Peyer's patch (tissue), 4 donors: Measurements from ENCODE around the gene DZANK1. TPM values are rescaled to one million over a fixed set of nuclear protein-coding genes. Genes with fewer than 3 reads are reported as not detected.

ENCODE experiments used
- DNase-seq, 3 donors: peaks; one replicate each; pipeline ENCODE4 v3.0.0-alpha.2; 2017 to 2019
- H3K27ac ChIP-seq, 4 donors: fragments of 200-600 bp; sonication (generic); one replicate each; pipeline ENCODE4 v1.5.1; 2016 to 2019
- H3K27me3 ChIP-seq, 2 donors: fragments of 200-600 bp; sonication (generic); one replicate each; pipeline ENCODE4 v1.5.1; 2019
- H3K36me3 ChIP-seq, 3 donors: fragments of 200-600 bp; sonication (generic); one replicate each; pipeline ENCODE4 v1.5.1; 2016 to 2019
- H3K4me1 ChIP-seq, 4 donors: fragments of 200-600 bp; sonication (generic); one replicate each; pipeline ENCODE4 v1.5.1; 2016 to 2019
- H3K4me3 ChIP-seq, 4 donors: fragments of 200-600 bp; sonication (generic); 1 replicate in 3 of 4; 2 replicates in 1 of 4; pipeline ENCODE4 v1.5.1; 2016 to 2019; ENCODE audit warnings: mild to moderate bottlenecking in 1 of 4
- H3K9me3 ChIP-seq, 4 donors: fragments of 200-600 bp; sonication (generic); one replicate each; pipeline ENCODE4 v1.5.1; 2016 to 2019; ENCODE audit warnings: mild to moderate bottlenecking in 1 of 4
- CTCF ChIP-seq, 6 experiments: fragments of 450-650 bp in 4 of 6; fragments of 200-600 bp in 2 of 6; sonication (generic) in 1 of 6; IDR thresholded peaks; one replicate each; pipeline ENCODE4 v1.5.1; 2017 to 2019; ENCODE audit warnings: antibody characterized with exemption in 6 of 6, mild to moderate bottlenecking in 3 of 6, moderate library complexity in 1 of 6
- POLR2A ChIP-seq, 2 donors: fragments of 450-650 bp; IDR thresholded peaks; one replicate each; pipeline ENCODE4 v1.5.1; 2017; ENCODE audit warnings: antibody characterized with exemption in 2 of 2, mild to moderate bottlenecking in 2 of 2, moderate library complexity in 2 of 2
- total RNA-seq, 4 donors: library from RNA; depleted of rRNA; stranded (reverse); fragments of >200 nt; gene quantifications; one replicate each; pipeline ENCODE4 v1.1.0, GENCODE V29; 2016

The DZANK1 gene
- total RNA-seq, 4 donors from 2014 or later, result 1.6 to 5.0 (median 2.1) TPM

- no peak for TF ChIP-seq CTCF (IDR thresholded peaks at IDR 0.05)
- TF ChIP-seq POLR2A (IDR thresholded peaks at IDR 0.05), result no peak
Measured at GRCh38 chr20:18372296-18372695, 94.5 kb downstream of the DZANK1 start.

GRCh38 chr20:18364768-18365167 is 102.1 kb downstream of the DZANK1 start:
- H3K27ac ChIP-seq, result no peak overlapping the region
- H3K4me3 ChIP-seq, result no peak overlapping the region
- no peaks in the 10 kb centered on the region for H3K36me3 ChIP-seq
- H3K4me1 ChIP-seq, result no peaks in the 10 kb centered on the region
- no peaks in the 10 kb centered on the region for H3K9me3 ChIP-seq
- TF ChIP-seq POLR2A (IDR thresholded peaks at IDR 0.05), result no peak
- no peak for TF ChIP-seq CTCF (IDR thresholded peaks at IDR 0.05)
- no peaks in the 10 kb centered on the region for H3K27me3 ChIP-seq
- no peak for DNase-seq

More at GRCh38 chr20:18372296-18372695, 94.5 kb downstream of the DZANK1 start:
- no peak for DNase-seq
- H3K27ac ChIP-seq, result no peak overlapping the region
- H3K27me3 ChIP-seq, result no peaks in the 10 kb centered on the region
- H3K9me3 ChIP-seq, result no peaks in the 10 kb centered on the region
- H3K4me3 ChIP-seq, result no peak overlapping the region
- no peaks in the 10 kb centered on the region for H3K4me1 ChIP-seq
- no peaks in the 10 kb centered on the region for H3K36me3 ChIP-seq

GRCh38 chr20:18363708-18364107 is 103.1 kb downstream of the DZANK1 start:
- Histone ChIP-seq H3K27me3 (no peaks in the 10 kb centered on the region), H3K36me3 (no peaks in the 10 kb centered on the region), H3K9me3 (no peaks in the 10 kb centered on the region), H3K27ac (no peak overlapping the region), H3K4me3 (no peak overlapping the region), H3K4me1 (no peaks in the 10 kb centered on the region)
- no peak for TF ChIP-seq POLR2A (IDR thresholded peaks at IDR 0.05)
- no peak for TF ChIP-seq CTCF (IDR thresholded peaks at IDR 0.05)
- DNase-seq, result no peak

GRCh38 chr20:18362916-18363315 is 103.9 kb downstream of the DZANK1 start:
- Histone ChIP-seq H3K4me3 (no peak overlapping the region), H3K27me3 (no peaks in the 10 kb centered on the region), H3K36me3 (no peaks in the 10 kb centered on the region), H3K27ac (no peak overlapping the region), H3K9me3 (no peaks in the 10 kb centered on the region), H3K4me1 (no peaks in the 10 kb centered on the region)
- TF ChIP-seq POLR2A (IDR thresholded peaks at IDR 0.05), result no peak
- no peak for TF ChIP-seq CTCF (IDR thresholded peaks at IDR 0.05)
- DNase-seq, result no peak

DNA sequence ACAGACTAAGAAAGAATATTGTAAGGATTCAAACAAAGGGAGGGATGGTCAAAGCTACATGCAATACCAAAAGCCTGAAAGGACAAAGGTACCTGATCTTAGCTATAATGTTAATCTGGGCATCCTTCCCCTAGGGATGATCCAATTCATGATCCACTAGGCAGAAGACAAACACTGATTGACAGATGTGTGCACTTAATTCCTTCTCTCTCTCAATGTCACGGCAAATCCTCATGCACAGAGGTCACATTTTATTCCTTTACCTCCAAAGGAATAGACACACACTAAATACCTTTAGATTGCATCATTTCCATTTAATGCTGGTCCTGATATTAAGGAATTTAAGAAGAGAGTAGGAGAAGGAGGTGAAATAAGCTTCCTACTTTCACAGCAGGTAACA is 105.2 kb downstream of the DZANK1 start:
- no peak for DNase-seq
- no peak for TF ChIP-seq POLR2A (IDR thresholded peaks at IDR 0.05)
- TF ChIP-seq CTCF (IDR thresholded peaks at IDR 0.05), result no peak
- Histone ChIP-seq H3K9me3 (no peaks in the 10 kb centered on the region), H3K36me3 (no peaks in the 10 kb centered on the region), H3K4me1 (no peaks in the 10 kb centered on the region), H3K4me3 (no peak overlapping the region), H3K27me3 (no peaks in the 10 kb centered on the region), H3K27ac (no peak overlapping the region)

DNA sequence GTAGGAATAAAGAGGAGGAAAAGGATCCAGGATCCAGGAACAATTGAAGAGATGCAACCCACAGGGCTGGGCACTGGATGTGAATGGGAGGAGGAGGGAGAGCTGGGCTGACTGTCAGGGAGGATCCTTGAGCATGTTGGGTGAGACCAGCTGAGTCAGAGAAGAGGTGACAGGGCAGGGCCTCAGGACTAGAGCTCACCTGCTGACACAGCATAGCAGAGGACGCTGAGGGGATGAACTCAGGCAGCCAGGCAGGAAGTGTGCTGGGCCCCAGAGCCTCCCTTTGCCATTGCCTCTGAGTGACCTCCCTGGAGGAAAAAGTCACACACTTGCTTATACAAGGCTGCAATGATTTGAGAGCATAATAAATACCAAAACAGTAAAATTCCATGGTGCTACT is 106.2 kb downstream of the DZANK1 start:
- Histone ChIP-seq H3K36me3 (no peaks in the 10 kb centered on the region), H3K27me3 (no peaks in the 10 kb centered on the region)
- DNase-seq, result no peak

More for the DNA sequence above, 106.2 kb downstream of the DZANK1 start:
- H3K27ac ChIP-seq, result no peak overlapping the region
- TF ChIP-seq CTCF (IDR thresholded peaks at IDR 0.05) (no peak), POLR2A (IDR thresholded peaks at IDR 0.05) (no peak)
- no peaks in the 10 kb centered on the region for H3K9me3 ChIP-seq
- H3K4me1 ChIP-seq, result no peaks in the 10 kb centered on the region
- H3K4me3 ChIP-seq, result no peak overlapping the region
